GM12878 (cell line): ENCODE data around the gene LRGUK. TPM values are rescaled to one million over a fixed set of nuclear protein-coding genes. Genes with fewer than 3 reads are reported as not detected.

Experiments
- ATAC-seq: fragments of 200-7000 bp; cut with Tn5 transposase; 3 replicates; pipeline ENCODE4 v1.9.1; 2020; ENCODE audit warnings: mild to moderate bottlenecking, moderate library complexity
- BruUV-seq: library from RNA; stranded (reverse); fragments of 400-500 nt; replicated peaks from 2 replicates; lab custom pipeline; 2021; lab: Mats Ljungman, UMichigan
- CTCF ChIA-PET: fragments of 300-600 bp; sonication (Branson Sonifier 250); formaldehyde crosslinking; extraction: SDS; loops from one replicate; lab custom pipeline; 2021; ENCODE audit warnings: inconsistent platforms; lab: Yijun Ruan, JAX
- POLR2A ChIA-PET: fragments of 350-600 bp; formaldehyde crosslinking; extraction: SDS; loops from one replicate; lab custom pipeline; 2021; ENCODE audit warnings: inconsistent platforms; lab: Charles Lee
- RAD21 ChIA-PET: fragments of 300-600 bp; sonication (Branson Sonifier 250); formaldehyde crosslinking; loops from one replicate; lab custom pipeline; 2023; ENCODE audit warnings: antibody characterized with exemption; ENCODE audit not compliant: unreplicated experiment; lab: Charles Lee
- SMC1A ChIA-PET: fragments of 300-600 bp; sonication (Branson Sonifier 250); formaldehyde crosslinking; loops from one replicate; lab custom pipeline; 2023; ENCODE audit not compliant: unreplicated experiment, uncharacterized antibody; lab: Charles Lee
- DNase-seq: peaks from one replicate; pipeline ENCODE4 v3.0.0-alpha.2; 2011; ENCODE audit warnings: low read depth, low spot score
- FAIRE-seq: peaks from 3 replicates; lab custom pipeline; 2011; peaks lifted over from hg19 to GRCh38; lab: Jason Lieb, UNC
- H2AFZ ChIP-seq: 2 replicates; pipeline ENCODE4 v1.6.0; 2011; ENCODE audit warnings: low read depth, low read length, control low read depth; ENCODE audit not compliant: control insufficient read depth
- H3K27ac ChIP-seq: 2 replicates; pipeline ENCODE4 v1.5.1; 2011; ENCODE audit warnings: control low read depth; ENCODE audit not compliant: control insufficient read depth, insufficient read depth
- H3K27me3 ChIP-seq, 2 experiments: replicated peaks in 1 of 2; 2 replicates each; pipeline versions ENCODE4 v1.6.0 to v1.6.1; 2011; ENCODE audit warnings: low read length in 1 of 2; ENCODE audit not compliant: control insufficient read depth in 2 of 2, insufficient read depth in 2 of 2
- H3K36me3 ChIP-seq, 2 experiments: 2 replicates each; pipeline ENCODE4 v1.5.1; 2011; ENCODE audit warnings: low read length in 1 of 2; ENCODE audit not compliant: control insufficient read depth in 2 of 2, insufficient read depth in 2 of 2
- H3K4me1 ChIP-seq: 2 replicates; pipeline ENCODE4 v1.6.1; 2011; ENCODE audit warnings: mild to moderate bottlenecking, low read length, moderate library complexity, mixed read lengths; ENCODE audit not compliant: control insufficient read depth, insufficient read depth
- H3K4me2 ChIP-seq: 2 replicates; pipeline ENCODE4 v1.6.0; 2011; ENCODE audit warnings: control low read depth; ENCODE audit not compliant: control insufficient read depth, insufficient read depth
- H3K4me3 ChIP-seq: fragments of 200-600 bp; sonication (generic); 2 replicates; pipeline ENCODE4 v1.5.1; 2016
- H3K79me2 ChIP-seq: 2 replicates; pipeline ENCODE4 v1.6.0; 2011; ENCODE audit warnings: low read length; ENCODE audit not compliant: control insufficient read depth, insufficient read depth
- H3K9ac ChIP-seq: 2 replicates; pipeline ENCODE4 v1.8.0; 2011; ENCODE audit warnings: low read length, control low read depth, mixed read lengths; ENCODE audit not compliant: control insufficient read depth, insufficient read depth
- H3K9me3 ChIP-seq: replicated peaks from 3 replicates; pipeline ENCODE4 v1.5.1; 2011; ENCODE audit warnings: mild to moderate bottlenecking, low read length; ENCODE audit not compliant: control insufficient read depth, insufficient read depth
- H4K20me1 ChIP-seq: 2 replicates; pipeline ENCODE4 v1.6.0; 2011; ENCODE audit not compliant: control insufficient read depth, insufficient read depth
- CHD1 ChIP-seq: IDR thresholded peaks from 2 replicates; pipeline ENCODE4 v1.6.1; 2012; ENCODE audit warnings: low read depth, low read length, improper control_type of control experiment
- CREB1 ChIP-seq: IDR thresholded peaks from 2 replicates; pipeline ENCODE4 v1.6.1; 2012; ENCODE audit warnings: low read depth, mild to moderate bottlenecking, inconsistent platforms
- MYC ChIP-seq: IDR thresholded peaks from 2 replicates; pipeline ENCODE4 v1.6.1; 2011; ENCODE audit warnings: mild to moderate bottlenecking, low read length, moderate library complexity, inconsistent platforms; ENCODE audit not compliant: insufficient read depth, insufficient replicate concordance, insufficient read length, severe bottlenecking
- NRF1 ChIP-seq: conservative IDR thresholded peaks from 2 replicates; pipeline ENCODE4 v1.6.1; 2011; ENCODE audit warnings: mild to moderate bottlenecking, low read depth, low read length, improper control_type of control experiment
- POLR2AphosphoS5 ChIP-seq: IDR thresholded peaks from 2 replicates; pipeline ENCODE4 v1.6.1; 2011; ENCODE audit warnings: mild to moderate bottlenecking, low read length, inconsistent platforms
- RAD21 ChIP-seq: IDR thresholded peaks from 2 replicates; pipeline ENCODE4 v1.6.1; 2011; ENCODE audit warnings: mild to moderate bottlenecking, low read depth, low read length, moderate library complexity; ENCODE audit not compliant: insufficient read depth
- RB1 ChIP-seq: fragments of 450-650 bp; formaldehyde crosslinking; IDR thresholded peaks from 2 replicates; pipeline ENCODE4 v1.6.1; 2017; ENCODE audit warnings: mild to moderate bottlenecking, borderline replicate concordance
- SPI1 ChIP-seq: IDR thresholded peaks from 2 replicates; pipeline ENCODE4 v1.6.1; 2011; ENCODE audit warnings: low read depth, mild to moderate bottlenecking, low read length, moderate library complexity, borderline replicate concordance; ENCODE audit not compliant: insufficient read depth
- SRF ChIP-seq, 2 experiments: IDR thresholded peaks; 2 replicates each; pipeline ENCODE4 v1.6.1; 2011; ENCODE audit warnings: low read depth in 2 of 2, low read length in 2 of 2, mild to moderate bottlenecking in 1 of 2, moderate library complexity in 1 of 2
- STAT1 ChIP-seq: fragments of 450-650 bp; conservative IDR thresholded peaks from 2 replicates; pipeline ENCODE4 v1.6.1; 2014; ENCODE audit warnings: antibody characterized with exemption, mild to moderate bottlenecking
- TARDBP ChIP-seq: IDR thresholded peaks from 2 replicates; pipeline ENCODE4 v1.6.1; 2016; ENCODE audit warnings: borderline replicate concordance
- TBL1XR1 ChIP-seq: IDR thresholded peaks from 2 replicates; pipeline ENCODE4 v1.6.1; 2012; ENCODE audit warnings: low read depth, low read length, improper control_type of control experiment
- WRNIP1 ChIP-seq: IDR thresholded peaks from 2 replicates; pipeline ENCODE4 v1.6.1; 2011; ENCODE audit warnings: low read depth, low read length, improper control_type of control experiment, borderline replicate concordance
- ZNF24 ChIP-seq: fragments of 450-650 bp; IDR thresholded peaks from 2 replicates; pipeline ENCODE4 v1.6.1; 2017; ENCODE audit warnings: antibody characterized with exemption, mild to moderate bottlenecking
- WGBS: methylation state at CpG from one replicate; pipeline ENCODE4 v1.1.6; 2016; ENCODE audit warnings: low lambda C conversion rate; ENCODE audit not compliant: insufficient replicate concordance, insufficient coverage; ENCODE audit errors: missing lambda C conversion rate; 5-methylcytosine and 5-hydroxymethylcytosine counted together
- in situ Hi-C: fragments of 300-500 bp; cut with MboI; formaldehyde crosslinking; loops from 9 replicates; pipeline ENCODE4 v1.14.3; 2018; ENCODE audit warnings: mixed read lengths
- intact Hi-C: fragments of 100-400 bp; cut with micrococcal nuclease; formaldehyde crosslinking; loops from one replicate; pipeline ENCODE4 v1.14.2; 2022; ENCODE audit not compliant: unreplicated experiment
- polyA plus RNA-seq, 11 experiments: library from polyadenylated mRNA; depleted of rRNA in 4 of 11; unstranded in 6 of 11; stranded (reverse) in 5 of 11; fragments of >200 nt; fragmentation: Nextera tagmentation in 4 of 11; fragmentation: Illumina TruSeq in 1 of 11; extraction: Ambion mirVana in 4 of 11; extraction: Trizol in 1 of 11; gene quantifications; 1 replicate in 1 of 11; 2 replicates in 10 of 11; pipeline versions ENCODE4 v1.2.1 to v1.2.3, GENCODE V29; 2011 to 2016; ENCODE audit warnings: inconsistent platforms in 2 of 11, missing spikeins in 2 of 11, low read depth in 1 of 11
- total RNA-seq, 4 experiments: library from RNA; depleted of rRNA in 3 of 4; stranded (reverse); fragments of >200 nt in 3 of 4; fragmentation: Illumina TruSeq in 1 of 4; extraction: Trizol in 1 of 4; gene quantifications; 2 replicates each; pipeline versions ENCODE4 v1.2.1 to v1.2.3, GENCODE V29; 2013 to 2021
- TF ChIP-seq, protein P1 (sequence below): fragments of 450-650 bp; IDR thresholded peaks from 2 replicates; pipeline ENCODE4 v1.6.1; 2017; ENCODE audit warnings: low read depth, mild to moderate bottlenecking, moderate library complexity
- TF ChIP-seq, protein P2 (sequence below): fragments of 450-650 bp; IDR thresholded peaks from 2 replicates; pipeline ENCODE4 v1.6.1; 2014; ENCODE audit warnings: mild to moderate bottlenecking
- TF ChIP-seq, protein P3 (sequence below): fragments of 450-650 bp; IDR thresholded peaks from 2 replicates; pipeline ENCODE4 v1.6.1; 2017; ENCODE audit warnings: mild to moderate bottlenecking

Gene LRGUK
- total and polyA plus RNA-seq, 10 of the 15 experiments (the other 5 are each of a cell fraction or from before 2014, with no cell fraction given), result 0.04 to 0.14 (median 0.08) TPM; not detected in 3

DNA sequence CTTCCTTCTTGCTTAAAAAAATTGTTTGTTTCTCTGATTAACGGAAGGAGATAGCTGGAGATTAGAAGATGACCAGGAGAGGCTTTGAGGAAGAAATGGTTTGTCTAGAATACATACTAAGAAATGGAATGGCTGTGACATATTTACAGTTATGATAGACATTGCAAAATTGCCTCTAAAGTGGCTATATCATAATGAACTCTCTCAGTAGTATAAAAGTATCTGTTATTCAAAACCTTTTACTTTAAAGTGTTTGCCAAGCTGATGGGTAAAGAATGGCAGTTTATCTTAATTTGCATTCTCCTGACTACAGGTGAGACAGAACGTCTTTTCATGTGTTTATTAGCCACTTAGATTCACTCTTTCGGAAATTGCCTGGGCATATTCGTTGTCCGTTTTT lies 28.7 kb downstream of the LRGUK start (continued):
- TF ChIP-seq CREB1 (no peak), RB1 (no peak), WRNIP1 (no peak), SPI1 (no peak), TARDBP (no peak), STAT1 (no peak), RAD21 (no peak), MYC (no peak)
- TF ChIP-seq, protein P1, sequence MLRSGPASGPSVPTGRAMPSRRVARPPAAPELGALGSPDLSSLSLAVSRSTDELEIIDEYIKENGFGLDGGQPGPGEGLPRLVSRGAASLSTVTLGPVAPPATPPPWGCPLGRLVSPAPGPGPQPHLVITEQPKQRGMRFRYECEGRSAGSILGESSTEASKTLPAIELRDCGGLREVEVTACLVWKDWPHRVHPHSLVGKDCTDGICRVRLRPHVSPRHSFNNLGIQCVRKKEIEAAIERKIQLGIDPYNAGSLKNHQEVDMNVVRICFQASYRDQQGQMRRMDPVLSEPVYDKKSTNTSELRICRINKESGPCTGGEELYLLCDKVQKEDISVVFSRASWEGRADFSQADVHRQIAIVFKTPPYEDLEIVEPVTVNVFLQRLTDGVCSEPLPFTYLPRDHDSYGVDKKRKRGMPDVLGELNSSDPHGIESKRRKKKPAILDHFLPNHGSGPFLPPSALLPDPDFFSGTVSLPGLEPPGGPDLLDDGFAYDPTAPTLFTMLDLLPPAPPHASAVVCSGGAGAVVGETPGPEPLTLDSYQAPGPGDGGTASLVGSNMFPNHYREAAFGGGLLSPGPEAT, result no peak

DNA sequence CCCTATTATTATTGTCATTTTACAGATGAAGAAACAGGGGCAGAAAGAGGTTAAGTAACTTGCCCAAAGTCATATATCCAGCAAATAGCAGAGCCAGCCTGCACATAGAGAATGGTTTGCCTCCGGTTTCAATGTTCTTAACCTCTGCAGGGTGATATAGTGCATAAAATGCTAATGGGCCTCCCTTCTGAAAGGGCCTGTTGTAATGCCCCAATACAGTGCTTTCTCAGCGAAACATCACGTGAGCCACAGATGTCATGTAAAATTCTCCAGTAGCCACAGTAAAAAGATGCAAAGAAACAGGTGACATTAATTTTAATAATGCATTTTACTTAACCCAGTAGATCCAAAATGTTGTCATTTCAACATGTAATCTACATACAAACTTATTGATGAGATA lies 38.1 kb downstream of the LRGUK start:
- Histone ChIP-seq H3K36me3 (no peaks in the 10 kb centered on the region), H3K4me1 (no peaks in the 10 kb centered on the region), H3K79me2 (no peaks in the 10 kb centered on the region), H4K20me1 (no peaks in the 10 kb centered on the region), H3K27ac (no peak overlapping the region), H3K9ac (no peak overlapping the region), H3K9me3 (no peaks in the 10 kb centered on the region), H3K27me3 (no peaks in the 10 kb centered on the region), H3K4me3 (no peak overlapping the region), H2AFZ (no peak overlapping the region), H3K4me2 (no peak overlapping the region)
- in situ Hi-C loops (no loop called here), intact Hi-C loops (no loop called here)
- ChIA-PET RAD21 (no interaction called here), SMC1A (no interaction called here), POLR2A (no interaction called here), CTCF (no interaction called here)
- DNase-seq, result no peak
- no TSS peak for BruUV-seq
- ATAC-seq, result no peak
- WGBS, result 48% methylated on average over 3 of the region's 3 CpGs
- no peak for FAIRE-seq
- TF ChIP-seq TBL1XR1 (no peak), SRF (IDR thresholded peaks at IDR 0.05; ENCODE audit: low read depth in 2 of 2, low read length in 2 of 2) (no peak), RAD21 (no peak), ZNF24 (no peak), POLR2AphosphoS5 (no peak), CHD1 (no peak), NRF1 (no peak)
- TF ChIP-seq, protein P2, sequence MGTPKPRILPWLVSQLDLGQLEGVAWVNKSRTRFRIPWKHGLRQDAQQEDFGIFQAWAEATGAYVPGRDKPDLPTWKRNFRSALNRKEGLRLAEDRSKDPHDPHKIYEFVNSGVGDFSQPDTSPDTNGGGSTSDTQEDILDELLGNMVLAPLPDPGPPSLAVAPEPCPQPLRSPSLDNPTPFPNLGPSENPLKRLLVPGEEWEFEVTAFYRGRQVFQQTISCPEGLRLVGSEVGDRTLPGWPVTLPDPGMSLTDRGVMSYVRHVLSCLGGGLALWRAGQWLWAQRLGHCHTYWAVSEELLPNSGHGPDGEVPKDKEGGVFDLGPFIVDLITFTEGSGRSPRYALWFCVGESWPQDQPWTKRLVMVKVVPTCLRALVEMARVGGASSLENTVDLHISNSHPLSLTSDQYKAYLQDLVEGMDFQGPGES, result no peak
- TF ChIP-seq, protein P3, sequence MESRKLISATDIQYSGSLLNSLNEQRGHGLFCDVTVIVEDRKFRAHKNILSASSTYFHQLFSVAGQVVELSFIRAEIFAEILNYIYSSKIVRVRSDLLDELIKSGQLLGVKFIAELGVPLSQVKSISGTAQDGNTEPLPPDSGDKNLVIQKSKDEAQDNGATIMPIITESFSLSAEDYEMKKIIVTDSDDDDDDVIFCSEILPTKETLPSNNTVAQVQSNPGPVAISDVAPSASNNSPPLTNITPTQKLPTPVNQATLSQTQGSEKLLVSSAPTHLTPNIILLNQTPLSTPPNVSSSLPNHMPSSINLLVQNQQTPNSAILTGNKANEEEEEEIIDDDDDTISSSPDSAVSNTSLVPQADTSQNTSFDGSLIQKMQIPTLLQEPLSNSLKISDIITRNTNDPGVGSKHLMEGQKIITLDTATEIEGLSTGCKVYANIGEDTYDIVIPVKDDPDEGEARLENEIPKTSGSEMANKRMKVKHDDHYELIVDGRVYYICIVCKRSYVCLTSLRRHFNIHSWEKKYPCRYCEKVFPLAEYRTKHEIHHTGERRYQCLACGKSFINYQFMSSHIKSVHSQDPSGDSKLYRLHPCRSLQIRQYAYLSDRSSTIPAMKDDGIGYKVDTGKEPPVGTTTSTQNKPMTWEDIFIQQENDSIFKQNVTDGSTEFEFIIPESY, result no peak
